Keratinocyte (primary cell): ENCODE data around the gene MTR. TPM values are rescaled to one million over a fixed set of nuclear protein-coding genes. Genes with fewer than 3 reads are reported as not detected.

Source experiments
- DNase-seq: peaks from one replicate; pipeline ENCODE4 v3.0.0-alpha.2; 2011; ENCODE audit warnings: low read depth, missing footprints, low spot score
- FAIRE-seq: peaks from 2 replicates; lab custom pipeline; 2011; peaks lifted over from hg19 to GRCh38; lab: Jason Lieb, UNC
- H2AFZ ChIP-seq: 2 replicates; pipeline ENCODE4 v1.6.0; 2012; ENCODE audit warnings: low read length, control low read depth, inconsistent platforms; ENCODE audit not compliant: control insufficient read depth
- H3K27ac ChIP-seq: 2 replicates; pipeline ENCODE4 v1.5.1; 2011; ENCODE audit warnings: low read length; ENCODE audit not compliant: control insufficient read depth, insufficient read depth
- H3K27me3 ChIP-seq: 3 replicates; pipeline ENCODE4 v1.6.0; 2011; ENCODE audit warnings: low read length; ENCODE audit not compliant: control insufficient read depth, insufficient read depth; ENCODE audit errors: extremely low read depth
- H3K36me3 ChIP-seq, 2 experiments: 2 replicates in 1 of 2; 3 replicates in 1 of 2; pipeline ENCODE4 v1.5.1; 2011; ENCODE audit warnings: low read length in 2 of 2, mild to moderate bottlenecking in 1 of 2; ENCODE audit not compliant: control insufficient read depth in 2 of 2, insufficient read depth in 2 of 2; ENCODE audit errors: extremely low read depth in 1 of 2
- H3K4me1 ChIP-seq: 3 replicates; pipeline ENCODE4 v1.5.1; 2011; ENCODE audit warnings: low read length; ENCODE audit not compliant: control insufficient read depth, insufficient read depth; ENCODE audit errors: extremely low read depth
- H3K4me2 ChIP-seq: 3 replicates; pipeline ENCODE4 v1.6.0; 2011; ENCODE audit warnings: low read depth, low read length; ENCODE audit not compliant: control insufficient read depth, insufficient read depth; ENCODE audit errors: extremely low read depth
- H3K4me3 ChIP-seq, 3 experiments: fragments of 200-600 bp in 1 of 3; sonication (generic) in 1 of 3; 2 replicates in 2 of 3; 3 replicates in 1 of 3; pipeline ENCODE4 v1.5.1; 2011 to 2016; ENCODE audit warnings: low read length in 3 of 3, mild to moderate bottlenecking in 3 of 3, control low read depth in 2 of 3, inconsistent platforms in 1 of 3, low read depth in 1 of 3, mixed read lengths in 1 of 3, mixed run types in 1 of 3, moderate library complexity in 1 of 3; ENCODE audit not compliant: control insufficient read depth in 2 of 3, insufficient read depth in 2 of 3; ENCODE audit errors: extremely low read depth in 1 of 3
- H3K79me2 ChIP-seq: 2 replicates; pipeline ENCODE4 v1.6.0; 2012; ENCODE audit warnings: low read length; ENCODE audit not compliant: control insufficient read depth, insufficient read depth
- H3K9ac ChIP-seq: 3 replicates; pipeline ENCODE4 v1.6.0; 2011; ENCODE audit warnings: low read length; ENCODE audit not compliant: control insufficient read depth, insufficient read depth; ENCODE audit errors: extremely low read depth
- H3K9me1 ChIP-seq: 3 replicates; pipeline ENCODE4 v1.6.0; 2011; ENCODE audit warnings: low read length; ENCODE audit not compliant: control insufficient read depth, insufficient read depth; ENCODE audit errors: extremely low read depth
- H3K9me3 ChIP-seq: 2 replicates; pipeline ENCODE4 v1.5.1; 2012; ENCODE audit warnings: low read depth, low read length; ENCODE audit not compliant: control insufficient read depth
- H4K20me1 ChIP-seq: 3 replicates; pipeline ENCODE4 v1.6.0; 2011; ENCODE audit warnings: low read length; ENCODE audit not compliant: control insufficient read depth, insufficient read depth; ENCODE audit errors: extremely low read depth
- EZH2 ChIP-seq: IDR thresholded peaks from one replicate; pipeline ENCODE4 v1.6.1; 2012; ENCODE audit warnings: inconsistent platforms, mild to moderate bottlenecking, low read length, moderate library complexity
- dilution Hi-C: fragments of 300-500 bp; cut with MboI; formaldehyde crosslinking; loops from one replicate; pipeline ENCODE4 v1.7.0; 2020; ENCODE audit warnings: low sequenced_read_pairs; ENCODE audit not compliant: extremely low pct_ligation_motif_present
- polyA plus RNA-seq, 5 experiments: library from polyadenylated mRNA; depleted of rRNA in 3 of 5; stranded (reverse) in 3 of 5; stranded (forward) in 1 of 5; unstranded in 1 of 5; fragments of >200 nt; gene quantifications; 1 replicate in 1 of 5; 2 replicates in 3 of 5; 3 replicates in 1 of 5; pipeline versions ENCODE4 v1.2.1 to v1.2.3, GENCODE V29; 2011 to 2012; ENCODE audit warnings: missing spikeins in 2 of 5, low read depth in 1 of 5, low replicate concordance in 1 of 5
- TF ChIP-seq, protein P1 (sequence below), 3 experiments: IDR thresholded peaks in 1 of 3; conservative IDR thresholded peaks in 1 of 3; optimal IDR thresholded peaks in 1 of 3; 2 replicates in 2 of 3; 3 replicates in 1 of 3; pipeline versions ENCODE3 to v1.5.1; 2011; ENCODE audit warnings: low read length in 3 of 3, mild to moderate bottlenecking in 3 of 3, moderate library complexity in 2 of 3, control low read depth in 1 of 3, inconsistent platforms in 1 of 3; ENCODE audit not compliant: insufficient read depth in 2 of 3; ENCODE audit errors: extremely low read depth in 1 of 3

The MTR gene
- polyA plus RNA-seq, 1 donor (not counting 4 experiments of a cell fraction or from before 2014, with no cell fraction given): 14.3 TPM

DNA sequence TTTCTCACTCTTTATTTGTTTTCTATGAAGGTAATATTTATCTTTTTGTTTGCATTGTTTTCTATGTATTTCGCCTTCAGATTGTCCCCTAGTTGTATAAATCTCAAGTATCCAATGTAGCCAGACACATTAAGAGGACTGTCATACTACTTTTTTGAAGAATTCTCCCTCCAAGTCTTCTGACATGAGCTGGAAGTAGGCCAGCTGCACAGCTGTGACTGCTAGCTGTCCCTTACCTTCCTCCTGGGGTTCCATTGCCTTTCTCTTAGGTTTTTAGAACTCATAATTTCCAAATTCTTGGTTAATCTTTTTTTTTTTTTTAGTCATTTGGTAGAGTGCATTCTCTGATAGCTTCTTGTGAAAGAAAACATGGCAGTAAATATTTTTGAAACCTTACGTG lies 46.2 kb downstream of the MTR start:
- FAIRE-seq (no peak), DNase-seq (no peak)
- Histone ChIP-seq H3K27me3 (no peaks in the 10 kb centered on the region), H3K9me3 (no peaks in the 10 kb centered on the region), H3K4me2 (no peak overlapping the region), H3K9ac (no peak overlapping the region), H2AFZ (no peak overlapping the region), H3K4me1 (no peaks in the 10 kb centered on the region), H3K9me1 (no peaks in the 10 kb centered on the region), H3K79me2 (no peaks in the 10 kb centered on the region), H4K20me1 (no peaks in the 10 kb centered on the region), H3K27ac (no peak overlapping the region), H3K36me3 (peaks cover 3 to 14% of the 10 kb centered on the region in 2 experiments), H3K4me3 (no peak overlapping the region)
- dilution Hi-C loops: no loop called here
- TF ChIP-seq, protein P1, sequence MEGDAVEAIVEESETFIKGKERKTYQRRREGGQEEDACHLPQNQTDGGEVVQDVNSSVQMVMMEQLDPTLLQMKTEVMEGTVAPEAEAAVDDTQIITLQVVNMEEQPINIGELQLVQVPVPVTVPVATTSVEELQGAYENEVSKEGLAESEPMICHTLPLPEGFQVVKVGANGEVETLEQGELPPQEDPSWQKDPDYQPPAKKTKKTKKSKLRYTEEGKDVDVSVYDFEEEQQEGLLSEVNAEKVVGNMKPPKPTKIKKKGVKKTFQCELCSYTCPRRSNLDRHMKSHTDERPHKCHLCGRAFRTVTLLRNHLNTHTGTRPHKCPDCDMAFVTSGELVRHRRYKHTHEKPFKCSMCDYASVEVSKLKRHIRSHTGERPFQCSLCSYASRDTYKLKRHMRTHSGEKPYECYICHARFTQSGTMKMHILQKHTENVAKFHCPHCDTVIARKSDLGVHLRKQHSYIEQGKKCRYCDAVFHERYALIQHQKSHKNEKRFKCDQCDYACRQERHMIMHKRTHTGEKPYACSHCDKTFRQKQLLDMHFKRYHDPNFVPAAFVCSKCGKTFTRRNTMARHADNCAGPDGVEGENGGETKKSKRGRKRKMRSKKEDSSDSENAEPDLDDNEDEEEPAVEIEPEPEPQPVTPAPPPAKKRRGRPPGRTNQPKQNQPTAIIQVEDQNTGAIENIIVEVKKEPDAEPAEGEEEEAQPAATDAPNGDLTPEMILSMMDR (optimal IDR thresholded peaks at IDR 0.05 in 1 of 3, IDR thresholded peaks at IDR 0.05 in 1 of 3, conservative IDR thresholded peaks at IDR 0.05 in 1 of 3; ENCODE audit: extremely low read depth in 1 of 3, insufficient read depth in 2 of 3, low read length in 3 of 3): no peak
- no peak for TF ChIP-seq EZH2

DNA sequence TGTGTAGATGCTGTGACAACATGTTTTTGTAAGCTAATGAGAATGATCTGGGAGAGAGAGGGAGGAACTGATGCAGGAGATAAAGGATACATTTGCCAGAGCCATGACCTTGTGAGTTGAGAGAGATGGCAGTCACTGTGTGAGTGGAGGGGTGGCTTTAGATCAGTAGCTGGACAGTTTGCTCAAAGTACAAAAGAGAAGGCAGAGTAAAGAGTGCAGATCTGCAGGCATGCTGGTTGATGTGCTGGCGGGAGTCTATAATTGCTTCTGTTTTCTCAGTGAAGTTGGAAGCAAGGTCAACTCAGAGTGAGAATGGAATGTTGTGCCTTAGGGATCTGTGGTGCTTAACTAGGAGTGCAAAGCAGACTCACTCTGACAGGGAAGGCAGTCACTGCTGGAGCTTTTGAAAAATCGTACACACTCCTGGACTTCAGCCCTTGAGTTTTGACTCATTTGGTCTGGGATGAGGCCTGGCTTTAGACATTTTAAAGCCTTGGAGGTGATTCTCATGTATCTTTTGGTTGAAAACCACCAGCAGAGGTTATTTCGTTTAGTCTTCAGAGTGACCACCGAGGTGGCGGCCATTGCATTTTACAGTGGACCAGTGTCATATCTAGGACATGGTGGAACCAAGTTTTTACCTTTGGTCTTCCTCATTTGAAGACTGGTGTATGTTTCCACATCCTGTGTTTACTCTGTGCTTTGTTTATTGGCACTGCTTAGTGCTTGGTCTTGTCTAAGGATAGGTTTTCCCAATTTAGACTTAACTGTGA lies 49.6 kb downstream of the MTR start:
- H3K79me2 ChIP-seq: no peaks in the 10 kb centered on the region
- no peak overlapping the region for H2AFZ ChIP-seq
- H3K27me3 ChIP-seq: no peaks in the 10 kb centered on the region
- dilution Hi-C loops: no loop called here
- no peak for FAIRE-seq
- H3K27ac ChIP-seq: no peak overlapping the region
- H3K9me1 ChIP-seq: no peaks in the 10 kb centered on the region
- H3K9me3 ChIP-seq: no peaks in the 10 kb centered on the region
- H4K20me1 ChIP-seq: no peaks in the 10 kb centered on the region
- H3K9ac ChIP-seq: no peak overlapping the region
- H3K4me3 ChIP-seq: no peak overlapping the region
- no peak for DNase-seq
- no peak overlapping the region for H3K4me2 ChIP-seq
- no peaks in the 10 kb centered on the region for H3K4me1 ChIP-seq
- TF ChIP-seq, protein P1 (optimal IDR thresholded peaks at IDR 0.05 in 1 of 3, IDR thresholded peaks at IDR 0.05 in 1 of 3, conservative IDR thresholded peaks at IDR 0.05 in 1 of 3; ENCODE audit: extremely low read depth in 1 of 3, insufficient read depth in 2 of 3, low read length in 3 of 3): no peak
- no peak for TF ChIP-seq EZH2
- H3K36me3 ChIP-seq: peaks cover 0 to 4% of the 10 kb centered on the region in 2 experiments
